GM12873 (cell line): Measurements from ENCODE around the gene CCDC106.

ENCODE experiments used
- CTCF ChIP-seq: IDR thresholded peaks from 2 replicates; pipeline ENCODE4 v1.5.1; 2012; ENCODE audit warnings: low read depth, mild to moderate bottlenecking, moderate library complexity, low read length, control low read depth; ENCODE audit not compliant: insufficient read depth; ENCODE audit errors: missing control alignments

The CCDC106 gene

GRCh38 chr19:55606817-55607216, 41.2 kb upstream of the CCDC106 start:
- no peak for TF ChIP-seq CTCF

DNA sequence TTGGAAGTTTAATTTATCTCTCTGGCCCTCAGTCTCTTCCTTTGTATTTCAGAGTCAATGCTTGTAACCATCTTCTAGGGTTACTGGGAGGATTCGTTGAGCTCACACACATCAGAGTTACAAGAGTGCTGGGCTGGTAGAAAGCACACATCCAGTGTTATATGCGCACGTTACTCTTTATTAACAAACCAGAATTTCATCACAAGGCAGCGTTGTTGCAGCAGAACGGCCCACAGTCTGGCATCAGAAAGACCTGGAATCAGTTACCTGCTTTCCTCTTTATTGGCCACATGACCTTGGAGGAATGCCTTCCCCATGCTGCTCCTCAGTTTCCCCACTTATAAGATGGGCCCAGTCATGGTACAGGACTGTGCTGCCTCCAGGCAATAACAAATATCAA, 38.7 kb upstream of the CCDC106 start:
- TF ChIP-seq CTCF = no peak

DNA sequence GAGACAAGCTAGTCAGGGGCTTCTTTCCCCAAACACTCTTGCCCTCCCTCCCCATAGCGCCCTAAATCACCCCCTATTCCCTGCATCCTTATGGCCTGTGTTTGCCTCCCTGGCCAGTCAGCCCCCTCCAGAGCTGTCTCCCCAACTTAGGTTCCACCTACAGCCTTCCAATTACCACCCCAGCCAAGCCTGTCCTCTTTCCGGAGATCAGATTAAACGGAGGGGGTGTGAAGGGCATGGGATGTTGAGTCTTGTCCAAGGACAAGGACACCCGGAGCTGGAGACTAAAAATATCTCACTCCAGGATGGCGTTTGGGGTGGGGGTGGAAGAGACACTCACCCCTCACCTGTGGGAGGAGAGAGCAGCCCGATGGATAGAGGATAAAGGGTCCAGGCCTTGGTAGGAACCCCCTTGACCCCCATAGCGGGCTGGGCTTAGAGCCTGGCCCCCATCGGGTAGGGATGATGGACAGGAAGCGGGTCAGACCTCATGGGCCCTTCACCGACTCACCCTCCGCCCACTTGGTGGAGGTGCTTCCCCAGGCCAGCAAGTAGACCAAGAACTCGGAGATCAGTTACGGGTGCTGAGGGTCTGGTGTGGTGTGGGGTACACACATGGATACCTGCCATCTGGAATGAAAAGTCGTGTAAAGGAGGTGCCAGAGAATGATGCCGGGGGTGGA, 36.6 kb upstream of the CCDC106 start:
- no peak for TF ChIP-seq CTCF

GRCh38 chr19:55611983-55612645, 35.9 kb upstream of the CCDC106 start:
- TF ChIP-seq CTCF = no peak

GRCh38 chr19:55613396-55613795, 34.6 kb upstream of the CCDC106 start:
- TF ChIP-seq CTCF = no peak

GRCh38 chr19:55613930-55614710, 33.9 kb upstream of the CCDC106 start:
- no peak for TF ChIP-seq CTCF
